HepG2 (cell line): Measurements from ENCODE around the gene TNFAIP8L1. TPM values are rescaled to one million over a fixed set of nuclear protein-coding genes. Genes with fewer than 3 reads are reported as not detected.
A peak's percentile ranks its signal among the peaks of the same experiment; 100 is the strongest.

Experiments used
- ARHGAP35 ChIP-seq: sonication (generic); formaldehyde crosslinking; IDR thresholded peaks from 2 replicates; pipeline ENCODE4 v1.9.0; 2022; ENCODE audit warnings: mild to moderate bottlenecking, inconsistent platforms, moderate library complexity, missing genetic modification reagents, borderline replicate concordance
- ELF3 ChIP-seq: IDR thresholded peaks from 2 replicates; pipeline ENCODE4 v1.6.1; 2016; ENCODE audit warnings: missing genetic modification reagents, missing compliant biosample characterization
- GLMP ChIP-seq: sonication (generic); formaldehyde crosslinking; IDR thresholded peaks from 2 replicates; pipeline ENCODE4 v1.9.0; 2021; ENCODE audit warnings: missing genetic modification reagents, mild to moderate bottlenecking, borderline replicate concordance
- HOXD1 ChIP-seq: sonication (generic); formaldehyde crosslinking; IDR thresholded peaks from 2 replicates; pipeline ENCODE4 v1.5.0; 2020; ENCODE audit warnings: missing genetic modification reagents
- ISL2 ChIP-seq: sonication (generic); formaldehyde crosslinking; IDR thresholded peaks from 2 replicates; pipeline ENCODE4 v1.5.0; 2020; ENCODE audit warnings: missing genetic modification reagents
- MAZ ChIP-seq, 2 experiments: sonication (generic) in 1 of 2; formaldehyde crosslinking in 1 of 2; IDR thresholded peaks; 2 replicates each; pipeline versions ENCODE4 v1.5.0 to v1.6.1; 2012 to 2020; ENCODE audit warnings: low read depth in 2 of 2, mild to moderate bottlenecking in 2 of 2, borderline replicate concordance in 1 of 2, improper control_type of control experiment in 1 of 2, low read length in 1 of 2, missing genetic modification reagents in 1 of 2, moderate library complexity in 1 of 2
- MIER2 ChIP-seq: IDR thresholded peaks from 2 replicates; pipeline ENCODE4 v1.6.1; 2016; ENCODE audit warnings: missing biosample characterization, missing genetic modification reagents
- NCOA1 ChIP-seq: sonication (generic); formaldehyde crosslinking; IDR thresholded peaks from 2 replicates; pipeline ENCODE4 v1.9.0; 2021; ENCODE audit warnings: missing genetic modification reagents
- PCBP2 ChIP-seq: fragments of 200-400 bp; formaldehyde crosslinking; optimal IDR thresholded peaks from 2 replicates; pipeline ENCODE3; 2018; ENCODE audit warnings: low read length, low read depth; ENCODE audit not compliant: poor library complexity, severe bottlenecking
- RAD51 ChIP-seq: fragments of 450-650 bp; IDR thresholded peaks from 2 replicates; pipeline ENCODE4 v1.6.1; 2016; ENCODE audit warnings: borderline replicate concordance
- SAFB2 ChIP-seq: sonication (generic); formaldehyde crosslinking; IDR thresholded peaks from 2 replicates; pipeline ENCODE4 v1.5.1; 2020; ENCODE audit warnings: missing genetic modification reagents, low read depth, mild to moderate bottlenecking, borderline replicate concordance
- STAT6 ChIP-seq: sonication (generic); formaldehyde crosslinking; IDR thresholded peaks from 2 replicates; pipeline ENCODE4 v1.4.0; 2020; ENCODE audit warnings: missing genetic modification reagents, mild to moderate bottlenecking, borderline replicate concordance
- ZBTB1 ChIP-seq: sonication (generic); formaldehyde crosslinking; IDR thresholded peaks from 2 replicates; pipeline ENCODE4 v1.4.0; 2020; ENCODE audit warnings: missing genetic modification reagents, borderline replicate concordance
- ZBTB39 ChIP-seq: sonication (generic); formaldehyde crosslinking; IDR thresholded peaks from 2 replicates; pipeline ENCODE4 v1.5.0; 2020; ENCODE audit warnings: missing genetic modification reagents
- ZFP91 ChIP-seq: sonication (generic); formaldehyde crosslinking; IDR thresholded peaks from 2 replicates; pipeline ENCODE4 v1.9.0; 2022; ENCODE audit warnings: missing genetic modification reagents, mild to moderate bottlenecking, borderline replicate concordance
- ZMYM3 ChIP-seq: sonication (generic); formaldehyde crosslinking; IDR thresholded peaks from 2 replicates; pipeline ENCODE4 v1.5.1; 2020; ENCODE audit warnings: mild to moderate bottlenecking, missing genetic modification reagents
- ZNF607 ChIP-seq: sonication (generic); formaldehyde crosslinking; IDR thresholded peaks from 2 replicates; pipeline ENCODE4 v1.5.1; 2020; ENCODE audit warnings: missing genetic modification reagents, mild to moderate bottlenecking, borderline replicate concordance
- ZNF761 ChIP-seq: sonication (generic); formaldehyde crosslinking; conservative IDR thresholded peaks from 2 replicates; pipeline ENCODE4 v1.4.0; 2020; ENCODE audit warnings: mild to moderate bottlenecking, missing genetic modification reagents
- polyA plus RNA-seq, 8 experiments: library from polyadenylated mRNA; depleted of rRNA in 3 of 8; stranded (reverse) in 7 of 8; unstranded in 1 of 8; fragments of >200 nt; fragmentation: Illumina TruSeq in 4 of 8; extraction: Trizol in 4 of 8; gene quantifications; 2 replicates each; pipeline versions ENCODE4 v1.2.1 to v1.2.3, GENCODE V29; 2011 to 2016; ENCODE audit warnings: low read depth in 4 of 8, missing spikeins in 1 of 8, mixed read lengths in 1 of 8; ENCODE audit not compliant: insufficient read depth in 1 of 8
- total RNA-seq, 5 experiments: library from RNA; depleted of rRNA; stranded (reverse); fragments of >200 nt; fragmentation: Illumina TruSeq; extraction: Trizol; gene quantifications; 2 replicates each; pipeline ENCODE4 v1.2.3, GENCODE V29; 2016; ENCODE audit warnings: low read depth in 1 of 5

Gene TNFAIP8L1
- total and polyA plus RNA-seq, 2 of the 13 experiments (the other 11 are each of a cell fraction or from before 2014, with no cell fraction given) = 13.4 to 21.4 TPM

GRCh38 chr19:4639531-4640246 lies 373 bp downstream of the TNFAIP8L1 start (continued):
- TF ChIP-seq ZMYM3 (CRISPR knock-in tag) = peak; percentile 95
- TF ChIP-seq ZBTB1 (CRISPR knock-in tag) = no peak
- no peak for TF ChIP-seq ZNF761
- no peak for TF ChIP-seq RAD51
- TF ChIP-seq NCOA1 (CRISPR knock-in tag) = 0 out of 2 replicates have a peak, but pooled peaks have one; percentile 60
- TF ChIP-seq SAFB2 (CRISPR knock-in tag) = no peak
- peak; percentile 9; the same call in 1 of the 2 replicates for TF ChIP-seq MAZ (IDR thresholded peaks at IDR 0.05; ENCODE audit: borderline replicate concordance, low read depth, low read length)
- TF ChIP-seq MAZ (CRISPR knock-in tag; IDR thresholded peaks at IDR 0.05; ENCODE audit: low read depth) = peak; percentile 11; the same call in 1 of the 2 replicates
- TF ChIP-seq ZFP91 (CRISPR knock-in tag) = peak; percentile 46; the same call in 1 of the 2 replicates
- peak; percentile 24; the same call in 1 of the 2 replicates for TF ChIP-seq ZNF607 (CRISPR knock-in tag)
- TF ChIP-seq ISL2 = 0 out of 2 replicates have a peak, but pooled peaks have one; percentile 21
- no peak for TF ChIP-seq PCBP2
- TF ChIP-seq ELF3 (CRISPR knock-in tag) = no peak
- 0 out of 2 replicates have a peak, but pooled peaks have one; percentile 58 for TF ChIP-seq STAT6
- TF ChIP-seq GLMP (CRISPR knock-in tag) = no peak
- 0 out of 2 replicates have a peak, but pooled peaks have one; percentile 58 for TF ChIP-seq ZBTB39 (CRISPR knock-in tag)
- no peak for TF ChIP-seq MIER2 (CRISPR knock-in tag)
- no peak for TF ChIP-seq ARHGAP35 (CRISPR knock-in tag)
- 0 out of 2 replicates have a peak, but pooled peaks have one; percentile 13 for TF ChIP-seq HOXD1 (CRISPR knock-in tag)
